HT1080 (cell line): ENCODE data around the gene TRIL. TPM values are rescaled to one million over a fixed set of nuclear protein-coding genes. Genes with fewer than 3 reads are reported as not detected.

Experiments
- DNase-seq: peaks from one replicate; pipeline ENCODE4 v3.0.0-alpha.2; 2015; ENCODE audit warnings: low read depth
- polyA plus RNA-seq, 2 experiments: library from polyadenylated mRNA; depleted of rRNA; stranded (reverse); fragments of >200 nt; gene quantifications; 2 replicates each; pipeline ENCODE4 v1.2.3, GENCODE V29; 2015
- total RNA-seq: library from RNA; depleted of rRNA; stranded (reverse); fragments of >200 nt; shearing (Covaris generic); gene quantifications from 2 replicates; pipeline ENCODE4 v1.2.3, GENCODE V29; 2014; rRNA removed

The TRIL gene
- not detected in 2 replicates for total RNA-seq
- not detected in 2 replicates for polyA plus RNA-seq (2015; cell fraction: cytosol; rRNA removed)
- not detected in 2 replicates for polyA plus RNA-seq (2015; cell fraction: nucleus; rRNA removed)

GRCh38 chr7:28958235-28958979 lies at the start of gene TRIL:
Gene TRIL (minus strand): TSS chr7:28958330. CDS start chr7:28958046, 284 bp downstream.
- no peak for DNase-seq

- DNase-seq: no peak
Observed at GRCh38 chr7:29007127-29007526, 49.0 kb upstream of the TRIL start.

GRCh38 chr7:29005829-29006228 lies 47.7 kb upstream of the TRIL start:
- peak; percentile 62 for DNase-seq

- no peak for DNase-seq
Observed at GRCh38 chr7:29005406-29005805, 47.3 kb upstream of the TRIL start.

- DNase-seq: no peak
Observed at GRCh38 chr7:29003703-29004102, 45.6 kb upstream of the TRIL start.

- DNase-seq: no peak
Observed at GRCh38 chr7:29000717-29001076, 42.6 kb upstream of the TRIL start.

GRCh38 chr7:28999895-29000716 lies 42.0 kb upstream of the TRIL start:
- DNase-seq: no peak

- no peak for DNase-seq
Observed at GRCh38 chr7:28999427-28999826, 41.3 kb upstream of the TRIL start.

GRCh38 chr7:28998105-28998504 lies 40.0 kb upstream of the TRIL start:
- no peak for DNase-seq

GRCh38 chr7:28996836-28997235 lies 38.7 kb upstream of the TRIL start:
- DNase-seq: no peak

GRCh38 chr7:28993371-28993770 lies 35.2 kb upstream of the TRIL start:
- no peak for DNase-seq

GRCh38 chr7:28992798-28993197 lies 34.7 kb upstream of the TRIL start:
- DNase-seq: no peak

GRCh38 chr7:28990200-28990960 lies 32.2 kb upstream of the TRIL start:
- no peak for DNase-seq

- DNase-seq: no peak
Observed at GRCh38 chr7:28989211-28989980, 31.3 kb upstream of the TRIL start.

- peak; percentile 58 for DNase-seq
Observed at GRCh38 chr7:28988810-28989209, 30.7 kb upstream of the TRIL start.

- no peak for DNase-seq
Observed at GRCh38 chr7:28988091-28988490, 30.0 kb upstream of the TRIL start.

GRCh38 chr7:28986765-28987110 lies 28.6 kb upstream of the TRIL start:
- DNase-seq: no peak

- no peak for DNase-seq
Observed at GRCh38 chr7:28986028-28986764, 28.1 kb upstream of the TRIL start.

- peak; percentile 76 for DNase-seq
Observed at GRCh38 chr7:28984631-28985030, 26.5 kb upstream of the TRIL start.

- DNase-seq: no peak
Observed at GRCh38 chr7:28984217-28984616, 26.1 kb upstream of the TRIL start.
